Pancreas (tissue), 10 donors: ENCODE data around the gene EYA3. TPM values are rescaled to one million over a fixed set of nuclear protein-coding genes. Genes with fewer than 3 reads are reported as not detected.

Source experiments
- ATAC-seq, 4 donors: fragments of 200-7000 bp; cut with Tn5 transposase; one replicate each; pipeline versions ENCODE4 v1.8.0 to v1.9.1; 2020; ENCODE audit warnings: mild to moderate bottlenecking in 4 of 4, moderate library complexity in 4 of 4
- DNase-seq, 6 donors: peaks; one replicate each; pipeline ENCODE4 v3.0.0-alpha.2; 2020
- FAIRE-seq: peaks from 2 replicates; lab custom pipeline; 2012; peaks lifted over from hg19 to GRCh38; lab: Jason Lieb, UNC
- H3K27ac ChIP-seq, 4 donors: fragments of 200-600 bp; sonication (generic); 1 replicate in 3 of 4; 2 replicates in 1 of 4; pipeline versions ENCODE4 v1.5.0 to v1.8.0; 2020
- H3K27me3 ChIP-seq, 4 donors: fragments of 200-600 bp; one replicate each; pipeline ENCODE4 v1.8.0; 2021
- H3K36me3 ChIP-seq, 3 donors: fragments of 200-600 bp; sonication (generic) in 1 of 3; one replicate each; pipeline versions ENCODE4 v1.5.0 to v1.8.0; 2020 to 2021
- H3K4me1 ChIP-seq, 3 donors: fragments of 200-600 bp; one replicate each; pipeline ENCODE4 v1.8.0; 2021
- H3K4me3 ChIP-seq, 4 donors: fragments of 200-600 bp; sonication (generic) in 2 of 4; one replicate each; pipeline versions ENCODE4 v1.5.0 to v1.8.0; 2020 to 2021
- H3K9me3 ChIP-seq, 4 donors: fragments of 200-600 bp; one replicate each; pipeline ENCODE4 v1.8.0; 2021
- CTCF ChIP-seq, 4 donors: fragments of 200-600 bp; sonication (generic) in 3 of 4; IDR thresholded peaks; one replicate each; pipeline versions ENCODE4 v1.5.0 to v1.8.0; 2021; ENCODE audit warnings: antibody characterized with exemption in 4 of 4
- WGBS, 2 donors: extraction: QIAGEN DNeasy Blood & Tissue Kit; methylation state at CpG; one replicate each; pipeline ENCODE4 v1.1.7; 2013; 5-methylcytosine and 5-hydroxymethylcytosine counted together
- intact Hi-C, 3 donors: fragments of 100-400 bp; cut with DNase I; formaldehyde crosslinking; loops; one replicate each; pipeline versions ENCODE4 v1.11.1 to v1.14.2; 2022
- polyA plus RNA-seq, 2 donors: library from polyadenylated mRNA; stranded (reverse); fragments of 200-250 nt; gene quantifications; one replicate each; pipeline ENCODE4 v1.2.3, GENCODE V29; 2013
- total RNA-seq, 6 donors: library from RNA; stranded (reverse); fragmentation: NEBNext Ultra II Directional in 4 of 6; extraction: Animal tissue kit (Norgen Biotek cat#: 25700) in 4 of 6; gene quantifications; one replicate each; pipeline versions ENCODE4 v1.2.1 to v1.2.4, GENCODE V29; 2021 to 2023
- donor health status: healthy with polysubstance abuse.
- donor health status: DM: no; HTN: no; CAD: no; lungs with moderate emphysema.
- donor health status: DM: no; HTN: no; CAD: no.
- donor health status: control.
- donor health status: control.
- donor health status: Bipolar disorder and iron deficiency.
- donor health status: DM: yes; HTN: yes; CAD: no.
- donor health status: DM: no; HTN: no; CAD: no.
- donor health status: DM: no; HTN: no; CAD: no.
- donor health status: DM: yes; HTN: yes; CAD: no.

The EYA3 gene
- total and polyA plus RNA-seq, 8 donors = 3.4 to 14.6 (median 6.9) TPM

- Histone ChIP-seq H3K36me3 (no peaks in the 10 kb centered on the region), H3K27ac (no peak overlapping the region), H3K4me3 (no peak overlapping the region), H3K4me1 (peaks cover 0 to 4% (median 0%) of the 10 kb centered on the region in 3 donors), H3K27me3 (no peaks in the 10 kb centered on the region), H3K9me3 (no peaks in the 10 kb centered on the region)
- ATAC-seq = no peak
- no peak for TF ChIP-seq CTCF (IDR thresholded peaks at IDR 0.05)
- DNase-seq = no peak
- 72 to 81% methylated on average over 6 of the region's 6 CpGs for WGBS, 2 donors
- no peak for FAIRE-seq
- intact Hi-C loops = no loop called here
Measured at GRCh38 chr1:27931184-27931583, 157.2 kb downstream of the EYA3 start.

GRCh38 chr1:27928216-27928954 lies 160.0 kb downstream of the EYA3 start:
- intact Hi-C loops = no loop called here
- Histone ChIP-seq H3K4me1 (no peaks in the 10 kb centered on the region), H3K27me3 (no peaks in the 10 kb centered on the region), H3K27ac (no peak overlapping the region), H3K36me3 (no peaks in the 10 kb centered on the region), H3K4me3 (no peak overlapping the region), H3K9me3 (no peaks in the 10 kb centered on the region)
- ATAC-seq (no peak), FAIRE-seq (no peak), DNase-seq (no peak)
- WGBS, 2 donors = 73 to 74% methylated on average over 5 of the region's 5 CpGs
- TF ChIP-seq CTCF (IDR thresholded peaks at IDR 0.05) = no peak

GRCh38 chr1:27922272-27922671 lies 166.1 kb downstream of the EYA3 start:
- H3K4me1 ChIP-seq = no peaks in the 10 kb centered on the region
- no peaks in the 10 kb centered on the region for H3K9me3 ChIP-seq
- TF ChIP-seq CTCF (IDR thresholded peaks at IDR 0.05) = no peak
- no peaks in the 10 kb centered on the region for H3K27me3 ChIP-seq
- 68 to 78% methylated on average over 3 of the region's 3 CpGs for WGBS, 2 donors
- intact Hi-C loops = no loop called here
- FAIRE-seq (no peak), ATAC-seq (no peak), DNase-seq (no peak)
- H3K36me3 ChIP-seq = no peaks in the 10 kb centered on the region
- no peak overlapping the region for H3K4me3 ChIP-seq
- H3K27ac ChIP-seq = no peak overlapping the region

Other genes starting within 250 kb of the EYA3 start
- 10 to 100 TPM in 2 of 6 donors, 1 to 10 TPM in 3, under 1 TPM in 1; 0.98 to 19.1 (median 5.3) TPM for gene THEMIS2, start 216.1 kb downstream of the EYA3 start, total RNA-seq
- gene THEMIS2, start 216.1 kb downstream of the EYA3 start, polyA plus RNA-seq = 1 to 10 TPM; 4.3 to 5.7 TPM
- gene RPA2, start 174.0 kb downstream of the EYA3 start, total RNA-seq = 10 to 100 TPM in 3 of 6 donors, 1 to 10 TPM in 3; 7.8 to 14.6 (median 9.8) TPM
- 10 to 100 TPM; 11.7 to 20.9 TPM for gene RPA2, start 174.0 kb downstream of the EYA3 start, polyA plus RNA-seq
- 10 to 100 TPM; 14.5 to 20.4 (median 18.1) TPM for gene SMPDL3B, start 153.6 kb downstream of the EYA3 start, total RNA-seq
- gene SMPDL3B, start 153.6 kb downstream of the EYA3 start, polyA plus RNA-seq = 10 to 100 TPM in 1 of 2 donors, 1 to 10 TPM in 1; 9.9 to 12.0 TPM
- gene XKR8, start 128.6 kb downstream of the EYA3 start, total RNA-seq = 1 to 10 TPM; 4.5 to 8.9 (median 6.6) TPM
- 1 to 10 TPM; 9.3 to 9.5 TPM for gene XKR8, start 128.6 kb downstream of the EYA3 start, polyA plus RNA-seq
- 10 to 100 TPM in 1 of 6 donors, 1 to 10 TPM in 2, under 1 TPM in 3; 0.37 to 13.7 (median 1.4) TPM for gene PTAFR, start 88.1 kb upstream of the EYA3 start, total RNA-seq
- 1 to 10 TPM in 1 of 2 donors, under 1 TPM in 1; 0.76 to 1.0 TPM for gene PTAFR, start 88.1 kb upstream of the EYA3 start, polyA plus RNA-seq
- 10 to 100 TPM; 12.1 to 30.8 (median 16.6) TPM for gene DNAJC8, start 144.4 kb upstream of the EYA3 start, total RNA-seq
- gene DNAJC8, start 144.4 kb upstream of the EYA3 start, polyA plus RNA-seq = 10 to 100 TPM; 23.5 to 45.1 TPM
- 10 to 100 TPM; 37.9 to 64.0 (median 53.9) TPM for gene ATP5IF1, start 147.5 kb upstream of the EYA3 start, total RNA-seq
- 100 to 1,000 TPM; 204 to 239 TPM for gene ATP5IF1, start 147.5 kb upstream of the EYA3 start, polyA plus RNA-seq
- 10 to 100 TPM in 1 of 6 donors, 1 to 10 TPM in 5; 4.0 to 38.3 (median 7.3) TPM for gene SESN2, start 170.9 kb upstream of the EYA3 start, total RNA-seq
- 1 to 10 TPM; 5.7 to 9.7 TPM for gene SESN2, start 170.9 kb upstream of the EYA3 start, polyA plus RNA-seq
- 1 to 10 TPM; 4.3 to 7.9 (median 6.5) TPM for gene MED18, start 240.4 kb upstream of the EYA3 start, total RNA-seq
- gene MED18, start 240.4 kb upstream of the EYA3 start, polyA plus RNA-seq = 10 to 100 TPM in 1 of 2 donors, 1 to 10 TPM in 1; 7.9 to 12.5 TPM